Measurements from ENCODE around the gene NNMT. TPM values are rescaled to one million over a fixed set of nuclear protein-coding genes. Genes with fewer than 3 reads are reported as not detected.

The NNMT gene
- total RNA-seq, 1 donor from 2014 or later: 2.8 TPM

DNA sequence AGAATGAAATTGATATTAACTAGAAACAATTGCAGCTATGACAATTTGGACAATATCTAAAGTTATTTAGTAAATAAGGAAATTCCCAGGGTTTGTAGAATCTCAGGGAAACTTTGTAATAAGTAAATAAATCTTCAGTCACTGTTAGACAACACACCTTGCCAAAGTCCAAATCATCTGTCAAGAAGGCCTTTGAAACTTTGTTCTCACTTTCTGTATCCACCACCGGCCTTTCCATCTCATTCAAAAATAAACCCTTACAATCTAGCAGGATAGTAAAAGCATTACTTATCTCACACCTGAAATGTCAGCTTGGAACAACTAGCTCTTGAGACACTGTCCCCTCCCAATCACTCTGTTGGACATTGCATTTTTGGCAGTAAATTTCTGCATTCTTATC is 7.9 kb downstream of the NNMT start:
- H3K36me3 Mint-ChIP-seq: peaks cover 3% of the 10 kb centered on the region
- peaks cover 11% of the 10 kb centered on the region for H3K4me1 Mint-ChIP-seq (ENCODE audit: unreplicated experiment)
- H3K4me3 Mint-ChIP-seq: no peak overlapping the region

GRCh38 chr11:114304969-114305368 is 8.8 kb downstream of the NNMT start:
- Mint-ChIP-seq H3K4me1 (ENCODE audit: unreplicated experiment) (peaks cover 11% of the 10 kb centered on the region), H3K9me3 (peaks cover 5% of the 10 kb centered on the region), H3K4me3 (no peak overlapping the region), H3K27me3 (peaks cover 12% of the 10 kb centered on the region), H3K36me3 (peaks cover 3% of the 10 kb centered on the region), H3K27ac (no peak overlapping the region)
- DNase-seq (ENCODE audit: extremely low spot score, unreplicated experiment): no peak
- no peak for TF ChIP-seq CTCF (conservative IDR thresholded peaks at IDR 0.05)

More for the DNA sequence above, 7.9 kb downstream of the NNMT start:
- Mint-ChIP-seq H3K9me3 (peaks cover 5% of the 10 kb centered on the region), H3K27me3 (peaks cover 12% of the 10 kb centered on the region), H3K27ac (no peak overlapping the region)
- no peak for TF ChIP-seq CTCF (conservative IDR thresholded peaks at IDR 0.05)
- no peak for DNase-seq (ENCODE audit: extremely low spot score, unreplicated experiment)

GRCh38 chr11:114307524-114308203 is 11.5 kb downstream of the NNMT start:
- no peak for TF ChIP-seq CTCF (conservative IDR thresholded peaks at IDR 0.05)
- Mint-ChIP-seq H3K4me3 (no peak overlapping the region), H3K4me1 (ENCODE audit: unreplicated experiment) (peaks cover 11% of the 10 kb centered on the region), H3K27ac (no peak overlapping the region), H3K27me3 (peaks cover 12% of the 10 kb centered on the region), H3K9me3 (no peaks in the 10 kb centered on the region), H3K36me3 (no peaks in the 10 kb centered on the region)
- no peak for DNase-seq (ENCODE audit: extremely low spot score, unreplicated experiment)

- TF ChIP-seq CTCF (conservative IDR thresholded peaks at IDR 0.05): no peak
- Mint-ChIP-seq H3K27ac (no peak overlapping the region), H3K4me1 (ENCODE audit: unreplicated experiment) (peaks cover 11% of the 10 kb centered on the region), H3K9me3 (no peaks in the 10 kb centered on the region), H3K27me3 (peaks cover 12% of the 10 kb centered on the region), H3K36me3 (no peaks in the 10 kb centered on the region), H3K4me3 (no peak overlapping the region)
- DNase-seq (ENCODE audit: extremely low spot score, unreplicated experiment): no peak
Measured at GRCh38 chr11:114308689-114309089, 12.5 kb downstream of the NNMT start.

- Mint-ChIP-seq H3K4me1 (ENCODE audit: unreplicated experiment) (peaks cover 11% of the 10 kb centered on the region), H3K27me3 (peaks cover 12% of the 10 kb centered on the region), H3K9me3 (no peaks in the 10 kb centered on the region), H3K27ac (no peak overlapping the region), H3K36me3 (no peaks in the 10 kb centered on the region), H3K4me3 (no peak overlapping the region)
- no peak for TF ChIP-seq CTCF (conservative IDR thresholded peaks at IDR 0.05)
- no peak for DNase-seq (ENCODE audit: extremely low spot score, unreplicated experiment)
Measured at GRCh38 chr11:114309517-114309916, 13.3 kb downstream of the NNMT start.

Measured in type B pancreatic cell (in vitro differentiated cells).